GM11168 (cell line): Measurements from ENCODE around the gene ZNF330.
"Not testable (repeated sequence)": the region's sequence is repeated elsewhere in the genome, so short reads cannot be mapped to it uniquely, and the experiment has no call there.

Experiments used
- in situ Hi-C: fragments of 300-500 bp; cut with MboI; formaldehyde crosslinking; loops from one replicate; pipeline ENCODE4 v1.12.0; 2022; ENCODE audit warnings: low sequenced_read_pairs; ENCODE audit not compliant: unreplicated experiment

ZNF330 gene

DNA sequence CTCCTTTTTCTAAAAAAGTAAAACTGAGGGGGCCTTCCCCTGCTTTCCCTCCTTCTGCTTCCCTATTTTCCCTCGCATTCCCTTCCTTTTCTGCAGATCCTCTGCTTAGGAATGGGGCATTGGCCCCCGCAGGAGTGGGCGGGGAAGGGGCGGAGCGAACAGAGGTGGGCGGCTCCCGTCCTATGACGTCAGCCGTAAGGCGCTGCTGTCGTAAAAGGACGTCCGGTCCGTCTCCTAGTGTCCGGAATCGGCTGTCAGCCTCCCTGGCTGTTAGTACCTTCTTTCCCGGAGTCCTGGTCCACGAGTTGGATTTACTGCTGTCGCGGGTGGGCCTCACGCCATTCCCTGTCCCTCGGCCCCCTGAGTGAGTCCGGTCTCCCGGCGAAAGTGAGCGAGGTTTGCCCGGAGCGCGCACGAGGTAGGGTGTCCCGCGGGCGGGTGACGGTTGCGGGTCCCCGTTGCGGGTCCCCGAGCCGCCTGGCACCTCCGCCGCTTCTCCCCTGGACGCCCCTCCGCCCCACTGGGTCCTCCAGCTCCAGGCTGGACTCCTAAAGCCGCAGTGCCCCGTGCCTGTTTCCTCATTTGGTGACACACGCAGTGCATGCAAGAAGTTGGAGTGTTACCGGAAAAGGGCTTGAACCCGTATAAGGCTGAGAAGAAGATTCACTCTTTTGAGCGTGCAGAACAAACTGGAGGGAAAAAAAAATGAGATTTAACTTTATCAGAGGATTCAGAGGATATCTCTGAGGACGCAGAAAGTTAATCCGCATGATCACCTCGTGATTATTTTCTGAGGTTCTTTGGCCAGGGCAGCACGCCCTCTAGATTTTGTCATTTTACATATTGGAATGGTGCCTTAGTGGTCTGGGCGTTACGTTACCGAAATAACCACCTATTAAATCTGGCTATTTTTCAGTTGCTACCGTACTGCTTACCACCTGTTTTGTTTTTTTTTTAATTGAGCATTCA lies at the start of gene ZNF330:
TSS of gene ZNF330 (plus strand) at position 205 of the 969 bp plus-strand sequence. CDS start 1,477 bp downstream, outside the sequence.
- in situ Hi-C loops: no loop called here

DNA sequence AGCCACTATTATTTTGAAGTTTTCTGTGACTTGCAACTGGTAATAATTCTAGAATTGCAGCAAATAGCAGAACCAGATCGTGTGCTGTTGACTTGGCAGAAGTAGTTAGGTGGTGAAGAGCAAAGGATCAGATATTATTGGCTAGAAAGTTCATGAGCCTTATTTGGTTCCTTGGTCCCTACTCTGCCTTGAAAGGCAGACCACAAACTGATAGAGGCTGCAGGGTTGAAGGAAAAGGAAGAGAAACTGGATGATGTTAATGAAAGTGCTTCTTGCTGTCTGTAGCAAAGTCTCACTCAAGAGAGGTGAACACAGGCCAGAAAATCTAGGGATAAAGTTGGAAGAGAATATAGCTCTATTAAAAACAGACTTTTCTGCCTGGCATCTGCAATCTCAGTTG lies 46.2 kb upstream of the ZNF330 start:
- in situ Hi-C loops: no loop called here

DNA sequence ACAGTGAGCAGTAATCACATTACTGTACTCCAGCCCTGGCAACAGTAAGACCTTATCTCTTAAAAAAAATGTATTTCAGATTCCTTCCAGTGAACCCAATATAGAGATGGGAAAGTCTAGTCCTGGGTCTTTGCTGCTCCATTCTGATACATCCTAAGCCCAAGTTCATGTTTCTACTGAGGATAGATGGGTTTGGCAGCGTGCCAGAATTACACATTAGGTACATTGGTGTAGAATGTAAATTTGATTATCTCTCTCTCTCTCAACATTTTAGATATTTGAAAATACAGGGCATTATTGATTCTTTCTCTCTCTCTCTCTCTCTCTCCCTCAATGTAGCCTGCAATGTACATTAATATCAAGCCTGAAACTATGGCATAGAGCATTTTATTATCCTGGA lies 43.5 kb upstream of the ZNF330 start:
- in situ Hi-C loops: no loop called here

- in situ Hi-C loops: no loop called here
Measured at GRCh38 chr4:141179474-141180373, 41.0 kb upstream of the ZNF330 start.

DNA sequence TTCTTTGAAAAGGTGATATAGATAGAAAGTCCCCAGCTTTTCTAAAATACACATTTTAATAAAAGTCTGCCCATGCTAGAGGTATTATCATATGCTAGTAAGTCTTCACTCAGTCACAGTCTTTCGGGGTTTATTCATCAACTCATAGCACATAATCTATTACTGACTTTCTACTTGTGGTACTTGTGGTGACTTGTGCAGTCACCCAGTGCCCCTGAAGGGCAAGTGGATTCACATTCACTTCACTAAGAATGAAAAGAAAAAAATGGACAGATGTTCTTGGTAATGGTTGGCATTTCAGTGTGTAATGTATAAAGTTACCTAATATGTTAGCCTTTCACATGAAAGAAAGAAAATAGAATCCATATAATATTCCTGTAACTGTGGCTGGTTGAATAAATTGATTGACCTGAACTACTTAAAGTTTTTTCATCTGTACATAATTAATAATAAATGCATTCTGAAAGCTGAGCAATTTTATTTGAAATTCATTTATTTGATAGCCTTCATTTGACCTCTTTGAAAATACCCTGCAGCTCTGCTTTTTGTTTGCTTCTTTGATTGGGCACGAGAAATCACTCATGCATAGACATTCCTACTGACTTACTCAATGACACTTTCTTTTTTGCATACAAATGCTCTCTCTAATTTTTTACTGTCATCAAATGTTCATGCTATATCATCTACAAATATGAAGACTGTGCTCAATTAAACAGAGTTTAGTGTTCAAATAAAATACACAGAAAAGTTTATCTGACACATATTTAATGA lies 39.5 kb upstream of the ZNF330 start:
- in situ Hi-C loops: no loop called here

GRCh38 chr4:141183491-141183890 lies 37.2 kb upstream of the ZNF330 start:
- in situ Hi-C loops: not testable (repeated sequence)

DNA sequence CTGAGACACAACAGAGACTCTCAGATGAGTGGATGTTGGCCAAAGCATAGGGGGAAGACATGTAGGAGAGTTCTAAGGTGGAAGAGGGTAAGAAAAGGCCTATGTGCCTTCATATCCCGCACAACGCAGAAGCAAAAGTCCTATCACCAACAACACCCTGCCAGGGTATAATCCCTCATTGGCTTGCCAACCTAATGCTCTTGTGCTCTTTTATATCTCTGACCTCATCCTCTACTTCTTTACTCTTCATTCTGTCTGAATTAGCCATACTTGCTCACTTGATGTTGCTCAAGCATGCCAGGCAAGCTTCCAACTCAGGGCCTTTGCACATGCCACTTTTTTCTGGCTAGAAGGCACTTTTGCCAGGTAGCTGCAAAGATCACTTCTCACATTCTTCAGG lies 28.1 kb upstream of the ZNF330 start:
- in situ Hi-C loops: no loop called here

GRCh38 chr4:141193516-141194034 lies 27.1 kb upstream of the ZNF330 start:
- in situ Hi-C loops: no loop called here

DNA sequence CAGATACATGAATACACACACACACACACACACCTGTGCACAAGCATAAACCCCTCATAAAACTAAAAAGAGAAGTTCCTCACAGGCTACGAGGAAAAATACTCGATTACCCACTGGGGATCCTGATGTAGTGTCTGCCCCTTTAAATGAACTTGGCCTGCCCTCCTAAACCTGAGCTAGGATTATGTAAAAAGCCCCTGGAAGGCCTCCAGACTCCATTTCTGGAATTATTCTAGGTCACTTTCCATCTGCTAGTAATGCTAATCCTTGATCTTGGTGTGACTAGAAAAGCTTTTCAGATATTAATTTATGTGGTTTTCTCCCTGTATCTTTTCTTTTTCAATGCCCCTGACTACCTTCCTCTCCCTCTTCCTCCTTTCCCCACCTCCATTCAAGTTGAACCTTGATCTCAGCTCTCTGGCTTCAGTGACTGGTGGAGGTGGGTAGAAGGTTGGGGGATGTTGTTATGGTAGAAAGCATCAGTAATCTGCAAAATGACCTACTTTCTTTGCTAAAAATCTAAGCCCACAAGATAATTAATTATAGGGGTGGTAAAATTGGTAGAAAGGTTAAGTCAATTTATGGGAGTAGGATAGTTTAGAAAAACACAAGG lies 25.5 kb upstream of the ZNF330 start:
- in situ Hi-C loops: no loop called here

- in situ Hi-C loops: no loop called here
Measured at GRCh38 chr4:141196227-141196933, 24.3 kb upstream of the ZNF330 start.

GRCh38 chr4:141207961-141208360 lies 12.7 kb upstream of the ZNF330 start:
- in situ Hi-C loops: no loop called here

DNA sequence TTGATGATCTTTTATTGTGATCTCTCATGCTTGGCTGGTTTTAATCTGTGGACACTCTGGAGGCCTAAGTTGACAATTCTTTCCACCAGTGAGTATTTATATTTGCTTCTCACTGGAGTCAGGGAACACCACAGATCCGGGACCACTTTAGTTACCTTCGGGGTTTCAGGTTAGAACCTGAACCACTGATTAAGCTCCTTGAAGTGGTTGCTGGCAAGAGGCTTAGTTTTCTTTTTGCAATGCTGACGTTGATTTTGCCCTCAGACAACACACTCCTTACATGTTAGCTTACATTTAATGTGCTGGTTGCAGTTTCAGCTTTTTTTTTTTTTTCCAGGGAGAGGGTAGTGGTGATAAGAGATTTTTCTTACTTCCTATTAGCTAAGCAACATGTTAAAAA lies 10.5 kb upstream of the ZNF330 start:
- in situ Hi-C loops: no loop called here

- in situ Hi-C loops: no loop called here
Measured at GRCh38 chr4:141213550-141213991, 7.1 kb upstream of the ZNF330 start.

GRCh38 chr4:141215030-141215429 lies 5.7 kb upstream of the ZNF330 start:
- in situ Hi-C loops: no loop called here

- in situ Hi-C loops: no loop called here
Measured at GRCh38 chr4:141216002-141216761, 4.5 kb upstream of the ZNF330 start.

GRCh38 chr4:141220271-141220670 lies 424 bp upstream of the ZNF330 start:
- in situ Hi-C loops: no loop called here

DNA sequence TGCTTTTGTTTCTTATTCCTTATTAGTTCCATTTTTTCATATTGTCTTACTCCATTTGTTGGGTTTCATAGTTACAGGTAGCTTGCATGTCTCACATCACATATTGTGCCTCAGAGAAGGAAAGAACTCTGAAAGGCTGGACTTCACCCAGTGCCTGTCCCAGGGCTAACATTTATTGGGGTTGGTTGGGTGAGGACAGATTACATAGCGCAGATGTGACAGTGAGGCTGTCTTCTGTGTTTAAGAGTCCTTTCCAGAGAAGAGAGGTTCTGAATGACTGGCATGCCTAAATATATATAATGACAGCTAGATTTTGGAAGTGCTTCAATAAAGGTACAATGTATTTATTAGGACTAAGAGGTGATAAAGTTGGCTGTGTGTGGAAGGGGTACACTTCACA lies 2.7 kb downstream of the ZNF330 start:
- in situ Hi-C loops: no loop called here

- in situ Hi-C loops: not testable (repeated sequence)
Measured at GRCh38 chr4:141227280-141227679, 6.6 kb downstream of the ZNF330 start.
